ENCODE data around the gene NAALAD2. TPM values are rescaled to one million over a fixed set of nuclear protein-coding genes. Genes with fewer than 3 reads are reported as not detected.

NAALAD2 gene
- total and polyA plus RNA-seq, 4 donors: 0.21 to 3.3 (median 1.1) TPM

- no peaks in the 10 kb centered on the region for H3K9me3 ChIP-seq (ENCODE audit: control insufficient read depth in 4 of 4, low read length in 3 of 4)
- no peak for DNase-seq (ENCODE audit: low spot score)
- H3K9ac ChIP-seq (ENCODE audit: low read depth in 1 of 2, low read length in 2 of 2): no peak overlapping the region
- 40% methylated on average over 2 of the region's 2 CpGs for WGBS
- no peaks in the 10 kb centered on the region for H3K36me3 ChIP-seq (ENCODE audit: control insufficient read depth in 4 of 4, insufficient read depth in 3 of 4, low read depth in 1 of 4, low read length in 3 of 4)
- TF ChIP-seq TAF1 (conservative IDR thresholded peaks at IDR 0.05) (no peak), REST (IDR thresholded peaks at IDR 0.05) (no peak), NR2F2 (IDR thresholded peaks at IDR 0.05) (no peak), ATF3 (IDR thresholded peaks at IDR 0.05) (no peak)
- H3K27me3 ChIP-seq (ENCODE audit: control insufficient read depth in 4 of 4, insufficient read depth in 4 of 4, low read length in 3 of 4): no peaks in the 10 kb centered on the region
- no peak overlapping the region for H3K4me3 ChIP-seq (ENCODE audit: low read depth in 1 of 3, low read length in 3 of 3)
- no peaks in the 10 kb centered on the region for H3K4me1 ChIP-seq (ENCODE audit: control insufficient read depth in 4 of 4, insufficient read depth in 4 of 4, low read length in 3 of 4)
- H3K27ac ChIP-seq (ENCODE audit: low read depth in 1 of 2, low read length in 2 of 2): no peak overlapping the region
These were observed 45.5 kb downstream of the NAALAD2 start for GRCh38 chr11:90179923-90180322.

- WGBS: 96% methylated on average over 3 of the region's 3 CpGs
- Histone ChIP-seq H3K27ac (ENCODE audit: low read depth in 1 of 2, low read length in 2 of 2) (no peak overlapping the region), H3K9me3 (ENCODE audit: control insufficient read depth in 4 of 4, low read length in 3 of 4) (no peaks in the 10 kb centered on the region), H3K4me3 (ENCODE audit: low read depth in 1 of 3, low read length in 3 of 3) (no peak overlapping the region), H3K9ac (ENCODE audit: low read depth in 1 of 2, low read length in 2 of 2) (no peak overlapping the region), H3K4me1 (ENCODE audit: control insufficient read depth in 4 of 4, insufficient read depth in 4 of 4, low read length in 3 of 4) (no peaks in the 10 kb centered on the region), H3K36me3 (ENCODE audit: control insufficient read depth in 4 of 4, insufficient read depth in 3 of 4, low read depth in 1 of 4, low read length in 3 of 4) (no peaks in the 10 kb centered on the region), H3K27me3 (ENCODE audit: control insufficient read depth in 4 of 4, insufficient read depth in 4 of 4, low read length in 3 of 4) (no peaks in the 10 kb centered on the region)
- TF ChIP-seq HNF4A (conservative IDR thresholded peaks at IDR 0.05) (no peak), HNF4G (IDR thresholded peaks at IDR 0.05) (no peak)
- no peak for DNase-seq (ENCODE audit: low spot score)
These were observed 53.4 kb downstream of the NAALAD2 start for GRCh38 chr11:90187839-90188238.

- Histone ChIP-seq H3K36me3 (ENCODE audit: control insufficient read depth in 4 of 4, insufficient read depth in 3 of 4, low read depth in 1 of 4, low read length in 3 of 4) (no peaks in the 10 kb centered on the region), H3K9me3 (ENCODE audit: control insufficient read depth in 4 of 4, low read length in 3 of 4) (no peaks in the 10 kb centered on the region), H3K4me3 (ENCODE audit: low read depth in 1 of 3, low read length in 3 of 3) (no peak overlapping the region), H3K27ac (ENCODE audit: low read depth in 1 of 2, low read length in 2 of 2) (no peak overlapping the region), H3K9ac (ENCODE audit: low read depth in 1 of 2, low read length in 2 of 2) (no peak overlapping the region), H3K4me1 (ENCODE audit: control insufficient read depth in 4 of 4, insufficient read depth in 4 of 4, low read length in 3 of 4) (no peaks in the 10 kb centered on the region), H3K27me3 (ENCODE audit: control insufficient read depth in 4 of 4, insufficient read depth in 4 of 4, low read length in 3 of 4) (no peaks in the 10 kb centered on the region)
- over 99% methylated on average over 2 of the region's 2 CpGs for WGBS
- no peak for DNase-seq (ENCODE audit: low spot score)
- TF ChIP-seq JUND (IDR thresholded peaks at IDR 0.05) (no peak), CTCF (IDR thresholded peaks at IDR 0.05; ENCODE audit: low read depth, low read length, missing input control) (no peak), YY1 (IDR thresholded peaks at IDR 0.05) (no peak), TAF1 (conservative IDR thresholded peaks at IDR 0.05) (no peak), NR2F2 (IDR thresholded peaks at IDR 0.05) (no peak), FOXA1 (IDR thresholded peaks at IDR 0.05) (no peak), ZBTB33 (IDR thresholded peaks at IDR 0.05) (no peak), HNF4G (IDR thresholded peaks at IDR 0.05) (no peak), MAX (IDR thresholded peaks at IDR 0.05) (no peak), REST (IDR thresholded peaks at IDR 0.05) (no peak), GABPA (IDR thresholded peaks at IDR 0.05 in 1 of 2, conservative IDR thresholded peaks at IDR 0.05 in 1 of 2) (no peak), RXRA (IDR thresholded peaks at IDR 0.05) (no peak), ATF3 (IDR thresholded peaks at IDR 0.05) (no peak), HNF4A (conservative IDR thresholded peaks at IDR 0.05) (no peak), EGR1 (IDR thresholded peaks at IDR 0.05; ENCODE audit: low read depth in 2 of 2) (no peak), SP1 (IDR thresholded peaks at IDR 0.05) (no peak)
These were observed 54.5 kb downstream of the NAALAD2 start for GRCh38 chr11:90189011-90189410.

Measured in liver (tissue), 9 donors.